HG03159 (cell line): ENCODE measurements around the gene EFTUD2.

Experiments
- ATAC-seq: cut with Tn5 transposase; IDR thresholded peaks from one replicate; pipeline ENCODE4 v1.9.1; 2021; ENCODE audit warnings: mild to moderate bottlenecking, moderate library complexity; ENCODE audit not compliant: unreplicated experiment

EFTUD2 gene

DNA sequence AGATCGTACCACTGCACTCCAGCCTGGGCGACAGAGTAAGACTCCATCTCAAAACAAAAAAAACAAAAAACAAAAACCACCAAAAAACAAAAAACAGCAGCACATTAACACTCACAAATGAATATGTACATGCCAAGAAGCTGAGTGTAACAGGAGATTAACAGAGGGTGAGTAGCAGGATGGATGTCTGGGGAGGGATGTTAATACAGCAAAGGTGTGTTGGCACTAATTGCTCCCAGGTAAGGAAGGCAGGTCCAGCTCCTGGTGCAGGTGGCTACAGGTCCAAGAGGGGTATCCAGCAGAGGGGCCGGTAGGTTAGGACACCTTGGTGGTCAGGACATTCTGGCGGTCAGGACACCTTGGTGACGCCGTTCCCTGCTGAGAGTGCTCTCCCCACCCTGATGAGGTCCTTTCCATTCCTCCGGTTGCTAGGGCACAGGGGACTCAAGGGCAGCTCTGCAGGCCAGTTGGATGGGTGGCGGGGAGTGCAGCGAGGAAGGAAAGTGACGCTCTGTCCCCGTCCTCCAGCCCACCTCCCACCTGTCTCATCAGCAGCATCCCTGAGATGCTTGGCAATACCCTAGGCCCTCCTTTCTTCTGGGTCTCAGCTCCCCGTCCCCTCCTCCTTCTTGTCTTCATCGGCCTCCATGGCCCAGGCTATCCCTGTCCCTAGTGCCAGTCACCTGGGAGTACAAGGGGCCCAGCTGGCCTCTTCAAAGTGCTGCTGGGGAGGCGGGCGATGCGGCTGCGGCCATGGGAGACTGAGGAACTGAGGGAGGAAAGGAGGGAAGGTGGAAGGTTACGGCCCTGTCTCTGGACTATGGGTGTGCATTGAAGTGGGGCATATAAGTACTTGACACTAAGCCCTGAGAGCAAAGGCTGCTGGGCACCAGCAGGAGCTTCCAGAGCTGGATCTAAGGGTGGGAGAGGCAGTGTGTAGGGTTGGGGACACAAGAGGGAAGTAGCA is 26.8 kb upstream of the EFTUD2 start:
- ATAC-seq, result no peak

DNA sequence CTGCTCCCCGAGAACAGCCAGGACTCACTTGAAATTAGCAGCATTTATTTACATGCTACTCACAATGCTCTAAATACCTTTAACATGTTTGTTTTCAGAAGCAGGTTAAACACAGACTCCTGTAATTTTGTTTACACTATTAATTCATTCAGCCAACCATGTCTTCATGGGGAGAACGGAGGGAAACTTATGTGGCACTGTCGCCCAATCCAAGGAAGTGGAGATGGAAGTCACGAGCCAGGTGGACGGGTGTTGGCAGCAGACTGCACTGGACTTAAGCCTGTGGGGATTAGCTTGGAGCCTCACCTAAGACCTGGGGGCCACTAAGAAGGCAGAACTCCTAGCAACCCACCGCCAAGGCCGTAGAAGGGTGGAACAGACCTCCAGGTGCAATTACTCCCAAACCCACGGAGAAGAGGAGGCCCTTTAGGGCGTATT is 24.9 kb upstream of the EFTUD2 start:
- no peak for ATAC-seq

GRCh38 chr17:44922746-44923470 is 23.7 kb upstream of the EFTUD2 start:
- no peak for ATAC-seq

DNA sequence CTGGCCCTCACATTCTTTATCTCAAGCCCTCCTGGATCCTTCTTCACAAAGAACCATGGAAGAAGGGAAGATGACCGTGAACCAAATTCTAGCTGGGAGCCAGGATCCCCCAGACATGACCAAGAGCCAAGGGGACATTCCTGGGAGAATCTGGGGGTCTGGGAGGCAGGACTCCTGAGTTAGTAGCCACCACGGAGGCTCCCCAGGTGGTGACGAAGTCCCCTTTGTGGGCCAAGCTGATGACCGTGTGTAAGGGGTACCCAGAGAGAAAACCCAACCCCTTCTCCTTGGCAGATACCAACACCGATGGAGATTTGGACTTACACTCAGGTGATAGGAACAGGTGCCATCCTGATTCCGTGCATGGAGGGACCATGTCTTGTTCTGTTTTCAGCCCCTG is 22.9 kb upstream of the EFTUD2 start:
- ATAC-seq, result no peak

GRCh38 chr17:44921122-44921882 is 22.1 kb upstream of the EFTUD2 start:
- no peak for ATAC-seq

DNA sequence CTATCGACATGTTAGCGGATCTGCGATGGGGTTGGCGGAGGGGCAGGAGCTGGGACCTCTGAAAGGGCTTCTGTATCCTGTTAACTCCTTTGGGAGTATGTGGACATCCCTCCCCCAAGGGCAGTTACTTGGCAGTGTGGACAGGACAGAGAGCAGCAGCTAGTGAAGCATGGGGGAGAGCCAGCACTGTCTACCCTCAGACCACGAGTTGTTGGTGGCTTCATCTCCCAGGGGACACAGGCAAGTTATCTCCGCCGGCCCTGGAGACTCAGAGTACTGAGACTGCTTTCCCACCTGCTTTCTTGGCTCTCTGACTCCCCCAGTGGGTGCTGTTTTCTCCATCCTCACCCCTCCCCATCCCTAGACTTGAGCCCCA is 21.3 kb upstream of the EFTUD2 start:
- ATAC-seq, result no peak

- no peak for ATAC-seq
These were observed 20.8 kb upstream of the EFTUD2 start for GRCh38 chr17:44919885-44920564.

DNA sequence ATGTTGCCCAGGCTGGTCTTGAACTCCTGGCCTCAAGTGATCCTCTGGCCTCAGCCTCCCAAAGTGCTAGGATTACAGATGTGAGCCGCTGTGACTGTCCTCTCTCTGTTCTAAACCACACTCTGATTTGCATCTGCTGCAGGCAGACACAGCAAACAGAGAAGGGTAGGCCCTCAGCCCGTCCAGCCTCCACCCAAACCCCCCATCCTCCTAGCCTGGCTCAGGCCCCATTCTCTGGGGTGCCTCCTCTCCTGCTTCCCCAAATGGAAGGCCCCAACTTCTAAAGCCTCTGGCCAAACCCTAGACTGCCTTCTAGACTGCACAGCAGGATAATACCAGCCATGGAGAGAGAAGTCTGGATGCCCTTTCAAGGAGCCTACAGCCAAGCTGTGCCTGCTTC is 20.2 kb upstream of the EFTUD2 start:
- no peak for ATAC-seq

DNA sequence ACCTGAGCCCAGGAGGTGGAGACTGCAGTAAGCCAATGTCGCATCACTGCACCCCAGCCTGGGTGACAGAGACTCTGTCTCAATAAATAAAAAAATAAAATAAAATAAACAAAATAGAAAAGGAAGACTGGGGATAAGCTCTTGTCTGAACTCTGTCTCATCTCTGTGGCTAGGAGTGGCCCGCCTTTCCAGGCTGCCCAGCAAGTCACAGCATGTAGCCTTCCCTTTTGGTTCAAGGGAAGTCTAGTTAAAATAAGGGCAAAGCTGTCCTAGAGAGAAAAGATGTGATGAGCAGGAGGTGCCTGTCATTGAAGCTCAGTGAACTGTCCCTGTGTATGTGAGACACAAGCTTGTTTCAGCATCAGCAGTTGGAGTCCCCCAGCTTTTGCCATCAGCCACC is 18.8 kb upstream of the EFTUD2 start:
- no peak for ATAC-seq

DNA sequence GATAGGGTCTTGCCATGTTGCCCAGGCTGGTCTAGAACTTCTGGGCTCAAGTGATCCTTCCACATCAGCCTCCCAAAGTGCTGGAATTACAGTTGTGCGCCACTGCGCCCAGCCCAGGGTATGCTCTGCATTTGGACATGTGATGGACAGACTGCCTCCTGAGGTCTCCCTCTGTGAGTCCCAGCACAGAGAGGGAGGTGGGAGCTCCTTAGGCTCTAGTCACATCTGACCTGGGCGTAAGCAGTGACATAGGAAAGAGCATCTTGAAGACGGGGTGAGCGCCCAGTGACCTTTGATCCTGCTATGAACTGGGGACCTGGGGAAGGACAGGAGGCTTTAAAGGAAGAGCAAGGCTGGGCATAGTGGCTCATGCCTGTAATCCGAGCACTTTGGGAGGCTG is 18.2 kb upstream of the EFTUD2 start:
- no peak for ATAC-seq

GRCh38 chr17:44916781-44917241 is 17.6 kb upstream of the EFTUD2 start:
- ATAC-seq, result no peak

DNA sequence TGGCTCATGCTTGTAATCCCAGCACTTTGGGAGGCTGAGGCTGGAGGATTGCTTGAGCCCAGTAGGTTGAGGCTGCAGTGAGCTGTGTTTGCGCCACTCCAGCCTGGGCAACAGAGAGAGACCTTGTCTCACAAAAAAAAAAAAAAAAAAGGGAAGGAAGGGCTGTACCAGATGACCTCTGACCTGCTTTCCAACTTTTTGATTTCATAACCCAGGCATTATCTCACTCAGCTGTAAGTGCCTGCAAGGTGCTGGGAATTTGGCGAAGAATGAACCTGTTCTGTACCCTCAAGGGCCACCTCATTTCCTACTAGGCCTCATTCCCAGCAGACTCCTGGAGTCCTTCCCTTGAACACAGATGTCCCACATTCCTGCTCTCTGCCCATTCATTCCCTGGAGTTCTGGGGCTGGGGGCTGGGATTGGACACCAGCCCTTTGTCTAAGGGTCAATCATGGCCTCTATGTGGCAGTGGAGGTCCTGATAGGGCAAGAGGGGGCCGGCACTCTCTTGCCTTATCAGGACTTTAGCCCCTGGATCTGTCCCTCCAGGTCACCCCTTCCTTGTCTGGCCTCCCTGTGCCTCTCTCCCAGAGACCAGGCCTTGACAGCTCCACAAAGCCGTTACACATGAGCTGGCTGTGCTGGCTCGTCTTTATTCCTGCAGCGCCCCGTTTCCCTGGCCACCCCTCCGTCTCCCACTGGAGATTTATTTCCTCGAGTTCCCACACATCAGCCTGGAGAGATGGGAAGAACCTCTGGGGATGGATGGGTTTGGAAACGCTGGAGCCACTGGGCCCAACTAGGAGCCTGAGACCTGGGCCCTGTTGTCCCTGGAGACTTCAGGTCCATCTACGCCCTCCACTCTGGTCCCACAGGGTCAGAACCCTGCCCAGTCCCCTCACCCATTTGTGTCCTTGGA is 16.9 kb upstream of the EFTUD2 start:
- no peak for ATAC-seq

GRCh38 chr17:44915321-44915726 is 16.1 kb upstream of the EFTUD2 start, which contains the start of gene GFAP:
TSS of gene GFAP (minus strand) at chr17:44915500. CDS start at chr17:44915486, 14 bp downstream.
- ATAC-seq, result no peak

DNA sequence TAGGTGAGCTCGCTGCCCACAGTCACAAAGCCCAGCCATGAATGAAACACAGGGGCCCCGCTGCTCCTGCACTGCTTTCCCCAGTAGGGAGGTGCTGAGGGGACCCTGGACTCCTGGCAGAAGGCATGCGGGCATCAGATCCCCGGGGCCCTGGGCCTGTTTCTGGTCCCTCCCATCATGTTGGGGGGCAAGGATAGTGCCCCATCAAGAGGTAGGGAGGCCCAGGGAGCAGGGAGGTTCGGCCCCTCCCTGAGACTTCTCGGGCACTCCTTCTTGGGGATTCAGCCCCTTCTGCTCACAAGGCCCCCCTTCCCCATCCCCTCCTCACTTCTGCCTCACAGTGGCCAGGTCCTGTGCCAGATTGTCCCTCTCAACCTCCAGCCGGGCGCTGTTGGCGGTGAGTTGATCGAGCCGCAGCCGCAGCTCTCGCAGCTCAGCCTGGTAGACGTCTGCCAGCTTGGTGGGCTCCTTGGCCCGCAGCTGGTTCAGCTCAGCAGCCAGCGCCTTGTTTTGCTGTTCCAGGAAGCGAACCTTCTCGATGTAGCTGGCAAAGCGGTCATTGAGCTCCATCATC is 15.5 kb upstream of the EFTUD2 start:
- no peak for ATAC-seq

DNA sequence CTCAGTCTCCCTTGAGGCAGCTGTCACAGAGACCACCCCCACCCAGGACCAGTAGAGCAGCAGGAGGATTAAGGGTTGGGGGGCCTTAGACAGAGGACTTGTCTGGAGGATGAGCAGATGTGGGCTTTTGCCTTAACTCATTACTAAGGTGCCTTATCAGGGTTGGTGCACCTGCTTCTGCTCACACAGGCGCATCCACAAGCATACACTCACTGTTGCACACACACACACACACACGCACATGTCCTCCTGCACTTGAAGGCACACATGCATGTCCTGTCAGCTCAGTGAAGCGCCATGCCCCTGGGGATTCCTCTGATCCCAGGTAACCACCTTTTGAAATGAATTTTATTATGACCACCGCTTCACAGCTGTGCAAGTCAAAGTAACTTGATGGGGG is 14.9 kb upstream of the EFTUD2 start:
- ATAC-seq, result no peak

DNA sequence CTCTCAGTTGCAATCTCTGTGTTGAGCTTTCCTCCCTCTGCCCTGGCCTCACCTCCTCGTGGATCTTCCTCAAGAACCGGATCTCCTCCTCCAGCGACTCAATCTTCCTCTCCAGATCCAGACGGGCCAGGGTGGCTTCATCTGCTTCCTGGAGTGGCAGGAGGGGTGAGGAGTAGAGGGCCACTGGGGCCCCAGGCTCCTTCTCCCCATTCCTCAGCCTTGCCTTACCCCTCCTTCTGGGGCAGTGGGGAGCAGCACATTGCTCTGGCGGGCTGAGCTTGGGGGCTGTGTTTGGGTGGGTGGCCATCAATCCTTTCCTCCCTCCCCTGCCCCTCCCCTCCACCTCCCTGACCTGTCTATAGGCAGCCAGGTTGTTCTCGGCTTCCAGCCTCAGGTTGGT is 14.4 kb upstream of the EFTUD2 start:
- ATAC-seq, result no peak

- ATAC-seq, result no peak
These were observed 13.7 kb upstream of the EFTUD2 start for GRCh38 chr17:44912763-44913544.
